NT2/D1 (cell line): ENCODE data around the gene MICAL2.

Experiments
- SUZ12 ChIP-seq: IDR thresholded peaks from 2 replicates; pipeline ENCODE4 v1.6.1; 2011; ENCODE audit not compliant: insufficient read length, insufficient read depth; ENCODE audit errors: extremely low read depth
- YY1 ChIP-seq: IDR thresholded peaks from 2 replicates; pipeline ENCODE4 v1.6.1; 2011; ENCODE audit not compliant: insufficient read length, insufficient read depth
- ZNF274 ChIP-seq: IDR thresholded peaks from 2 replicates; pipeline ENCODE4 v1.6.1; 2011; ENCODE audit warnings: mild to moderate bottlenecking, low read depth, low read length

- no peak for TF ChIP-seq SUZ12
- TF ChIP-seq ZNF274, result no peak
- TF ChIP-seq YY1, result no peak
These were observed 86.5 kb downstream of the MICAL2 start for GRCh38 chr11:12196872-12197271.
